HL-60 (cell line): ENCODE data around the gene SYNGR3.

Source experiments
- DNase-seq, 2 experiments: peaks; one replicate each; pipeline ENCODE4 v3.0.0-alpha.2; 2010 to 2020; ENCODE audit warnings: low read depth in 1 of 2, low spot score in 1 of 2
- H3K27ac ChIP-seq: fragments of 250-450 bp; sonication (Bioruptor Pico); replicated peaks from 2 replicates; pipeline ENCODE4 v1.5.1; 2020; ENCODE audit warnings: mild to moderate bottlenecking, moderate library complexity
- H3K27me3 ChIP-seq: fragments of 250-450 bp; sonication (Bioruptor Pico); 2 replicates; pipeline ENCODE4 v1.5.1; 2021; ENCODE audit warnings: mild to moderate bottlenecking, moderate library complexity; ENCODE audit not compliant: insufficient read depth, poor library complexity, severe bottlenecking
- H3K4me3 ChIP-seq: replicated peaks from 2 replicates; pipeline ENCODE4 v1.5.1; 2011; ENCODE audit warnings: mild to moderate bottlenecking, control low read depth, low read length; ENCODE audit not compliant: insufficient read depth
- GABPA ChIP-seq: IDR thresholded peaks from 2 replicates; pipeline ENCODE4 v1.6.1; 2012; ENCODE audit warnings: low read depth
- POLR2AphosphoS5 ChIP-seq: IDR thresholded peaks from 2 replicates; pipeline ENCODE4 v1.6.1; 2012; ENCODE audit warnings: low read depth
- SPI1 ChIP-seq: IDR thresholded peaks from 2 replicates; pipeline ENCODE4 v1.6.1; 2012; ENCODE audit warnings: low read depth, mild to moderate bottlenecking, borderline replicate concordance
- TF ChIP-seq, protein P1 (sequence below): IDR thresholded peaks from 2 replicates; pipeline ENCODE4 v1.6.1; 2012; ENCODE audit warnings: low read depth; ENCODE audit not compliant: insufficient replicate concordance
- TF ChIP-seq, protein P2 (sequence below): IDR thresholded peaks from one replicate; pipeline ENCODE4 v1.5.1; 2011; ENCODE audit warnings: low read length, control low read depth, inconsistent platforms; ENCODE audit not compliant: insufficient read depth

SYNGR3 gene

GRCh38 chr16:2015947-2016208, 26.1 kb downstream of the SYNGR3 start:
- no peak for DNase-seq
- TF ChIP-seq GABPA (no peak), SPI1 (no peak), POLR2AphosphoS5 (no peak)
- TF ChIP-seq, protein P1, sequence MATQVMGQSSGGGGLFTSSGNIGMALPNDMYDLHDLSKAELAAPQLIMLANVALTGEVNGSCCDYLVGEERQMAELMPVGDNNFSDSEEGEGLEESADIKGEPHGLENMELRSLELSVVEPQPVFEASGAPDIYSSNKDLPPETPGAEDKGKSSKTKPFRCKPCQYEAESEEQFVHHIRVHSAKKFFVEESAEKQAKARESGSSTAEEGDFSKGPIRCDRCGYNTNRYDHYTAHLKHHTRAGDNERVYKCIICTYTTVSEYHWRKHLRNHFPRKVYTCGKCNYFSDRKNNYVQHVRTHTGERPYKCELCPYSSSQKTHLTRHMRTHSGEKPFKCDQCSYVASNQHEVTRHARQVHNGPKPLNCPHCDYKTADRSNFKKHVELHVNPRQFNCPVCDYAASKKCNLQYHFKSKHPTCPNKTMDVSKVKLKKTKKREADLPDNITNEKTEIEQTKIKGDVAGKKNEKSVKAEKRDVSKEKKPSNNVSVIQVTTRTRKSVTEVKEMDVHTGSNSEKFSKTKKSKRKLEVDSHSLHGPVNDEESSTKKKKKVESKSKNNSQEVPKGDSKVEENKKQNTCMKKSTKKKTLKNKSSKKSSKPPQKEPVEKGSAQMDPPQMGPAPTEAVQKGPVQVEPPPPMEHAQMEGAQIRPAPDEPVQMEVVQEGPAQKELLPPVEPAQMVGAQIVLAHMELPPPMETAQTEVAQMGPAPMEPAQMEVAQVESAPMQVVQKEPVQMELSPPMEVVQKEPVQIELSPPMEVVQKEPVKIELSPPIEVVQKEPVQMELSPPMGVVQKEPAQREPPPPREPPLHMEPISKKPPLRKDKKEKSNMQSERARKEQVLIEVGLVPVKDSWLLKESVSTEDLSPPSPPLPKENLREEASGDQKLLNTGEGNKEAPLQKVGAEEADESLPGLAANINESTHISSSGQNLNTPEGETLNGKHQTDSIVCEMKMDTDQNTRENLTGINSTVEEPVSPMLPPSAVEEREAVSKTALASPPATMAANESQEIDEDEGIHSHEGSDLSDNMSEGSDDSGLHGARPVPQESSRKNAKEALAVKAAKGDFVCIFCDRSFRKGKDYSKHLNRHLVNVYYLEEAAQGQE: no peak
- TF ChIP-seq, protein P2, sequence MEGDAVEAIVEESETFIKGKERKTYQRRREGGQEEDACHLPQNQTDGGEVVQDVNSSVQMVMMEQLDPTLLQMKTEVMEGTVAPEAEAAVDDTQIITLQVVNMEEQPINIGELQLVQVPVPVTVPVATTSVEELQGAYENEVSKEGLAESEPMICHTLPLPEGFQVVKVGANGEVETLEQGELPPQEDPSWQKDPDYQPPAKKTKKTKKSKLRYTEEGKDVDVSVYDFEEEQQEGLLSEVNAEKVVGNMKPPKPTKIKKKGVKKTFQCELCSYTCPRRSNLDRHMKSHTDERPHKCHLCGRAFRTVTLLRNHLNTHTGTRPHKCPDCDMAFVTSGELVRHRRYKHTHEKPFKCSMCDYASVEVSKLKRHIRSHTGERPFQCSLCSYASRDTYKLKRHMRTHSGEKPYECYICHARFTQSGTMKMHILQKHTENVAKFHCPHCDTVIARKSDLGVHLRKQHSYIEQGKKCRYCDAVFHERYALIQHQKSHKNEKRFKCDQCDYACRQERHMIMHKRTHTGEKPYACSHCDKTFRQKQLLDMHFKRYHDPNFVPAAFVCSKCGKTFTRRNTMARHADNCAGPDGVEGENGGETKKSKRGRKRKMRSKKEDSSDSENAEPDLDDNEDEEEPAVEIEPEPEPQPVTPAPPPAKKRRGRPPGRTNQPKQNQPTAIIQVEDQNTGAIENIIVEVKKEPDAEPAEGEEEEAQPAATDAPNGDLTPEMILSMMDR: no peak
- no peak overlapping the region for H3K4me3 ChIP-seq
- H3K27me3 ChIP-seq: peaks cover 16% of the 10 kb centered on the region
- no peak overlapping the region for H3K27ac ChIP-seq

GRCh38 chr16:2016407-2016922, 26.7 kb downstream of the SYNGR3 start:
- DNase-seq: no peak
- Histone ChIP-seq H3K4me3 (no peak overlapping the region), H3K27ac (no peak overlapping the region), H3K27me3 (peaks cover 16% of the 10 kb centered on the region)
- TF ChIP-seq POLR2AphosphoS5 (no peak), SPI1 (no peak), GABPA (no peak)
- TF ChIP-seq, protein P1: no peak
- TF ChIP-seq, protein P2: peak; percentile 18

DNA sequence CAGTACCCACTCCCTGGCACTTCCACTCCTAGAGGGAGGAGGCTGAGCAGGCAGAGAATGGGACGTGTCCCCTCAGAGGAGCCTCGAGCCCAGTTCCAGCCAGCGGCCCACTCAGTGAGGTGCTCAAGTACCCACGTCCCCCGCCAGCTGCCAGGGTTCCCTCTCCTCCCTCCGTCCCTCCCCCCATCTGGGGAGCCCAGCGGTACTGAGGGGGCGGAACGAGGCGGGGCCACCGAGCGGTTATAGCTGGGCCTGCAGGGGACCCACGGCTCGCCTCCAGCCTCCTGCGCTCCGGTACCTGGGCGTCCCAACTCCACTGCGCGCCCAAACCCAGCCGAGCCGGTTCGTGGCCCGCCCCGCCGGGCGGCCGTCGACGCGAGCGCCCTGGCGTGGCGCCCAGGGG, 29.7 kb downstream of the SYNGR3 start, which contains the start of gene NPW:
Gene NPW, plus strand, starts transcription at position 268 of the 403 bp plus-strand sequence.
- no peak within 1 kb of the TSS for H3K27ac ChIP-seq
- no peak for DNase-seq
- no peak within 1 kb of the TSS for H3K4me3 ChIP-seq

More for the DNA sequence above, 29.7 kb downstream of the SYNGR3 start, which contains the start of gene NPW:
- H3K27me3 ChIP-seq: peaks cover 19% of the 10 kb centered on the region
- TF ChIP-seq POLR2AphosphoS5 (no peak), GABPA (no peak), SPI1 (no peak)
- TF ChIP-seq, protein P2: no peak
- TF ChIP-seq, protein P1: no peak
